HFFc6 (cell line): ENCODE results near the gene RGS7. TPM values are rescaled to one million over a fixed set of nuclear protein-coding genes. Genes with fewer than 3 reads are reported as not detected.

Experiments used
- DNase-seq: peaks from one replicate; pipeline ENCODE4 v3.0.0-alpha.2; 2018
- H3K27ac Mint-ChIP-seq: 2 replicates; pipeline ENCODE4 v1.8.0; 2020; ENCODE audit warnings: mild to moderate bottlenecking, mixed read lengths
- H3K27me3 Mint-ChIP-seq: 2 replicates; pipeline ENCODE4 v1.8.0; 2021; ENCODE audit warnings: mild to moderate bottlenecking, moderate library complexity, mixed read lengths; ENCODE audit not compliant: insufficient read depth
- H3K36me3 Mint-ChIP-seq: 2 replicates; pipeline ENCODE4 v1.8.0; 2021; ENCODE audit warnings: low read depth, mixed read lengths
- H3K4me1 Mint-ChIP-seq: 2 replicates; pipeline ENCODE4 v1.8.0; 2020; ENCODE audit warnings: low read depth, mixed read lengths
- H3K4me3 Mint-ChIP-seq: 2 replicates; pipeline ENCODE4 v1.8.0; 2020; ENCODE audit warnings: mild to moderate bottlenecking, moderate library complexity, mixed read lengths
- H3K9me3 Mint-ChIP-seq: 2 replicates; pipeline ENCODE4 v1.8.0; 2020; ENCODE audit warnings: mild to moderate bottlenecking, mixed read lengths
- total RNA-seq, 6 experiments: library from RNA; stranded (reverse); fragmentation: NEBNext Ultra II Directional; extraction: Animal tissue kit (Norgen Biotek cat#: 25700); gene quantifications; 2 replicates in 1 of 6; 3 replicates in 5 of 6; pipeline ENCODE4 v1.2.3, GENCODE V29; 2021
- TF ChIP-seq, protein P1 (sequence below): fragments of 200-600 bp; sonication (generic); IDR thresholded peaks from 2 replicates; pipeline ENCODE4 v1.5.0; 2021; ENCODE audit warnings: antibody characterized with exemption, mild to moderate bottlenecking

RGS7 gene
- total RNA-seq, 6 experiments from 2014 or later, result 1.5 to 2.4 (median 2.1) TPM

DNA sequence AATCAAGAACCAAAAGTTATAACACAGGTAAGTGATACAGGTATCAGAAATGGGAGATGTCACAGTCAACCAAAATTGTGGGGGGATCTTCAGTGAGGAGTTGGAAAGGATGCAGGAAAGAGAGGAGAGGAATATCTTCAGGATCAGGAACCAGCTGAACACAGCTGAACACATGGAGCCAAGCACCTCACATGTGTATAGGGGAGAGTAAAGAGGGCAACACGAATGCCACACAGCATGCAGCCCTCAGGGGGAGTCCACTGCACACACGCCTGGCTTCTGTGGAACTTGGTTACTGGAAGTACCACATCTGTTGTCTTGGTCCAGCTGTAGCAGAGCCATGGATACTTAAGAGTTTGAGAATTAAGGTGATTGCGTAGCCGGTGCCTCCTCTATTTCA is 218.8 kb downstream of the RGS7 start:
- Mint-ChIP-seq H3K36me3 (no peaks in the 10 kb centered on the region), H3K4me1 (no peaks in the 10 kb centered on the region), H3K9me3 (0 out of 2 replicates have a peak, but pooled peaks cover 3% of the 10 kb centered on the region), H3K27me3 (peaks cover 2% of the 10 kb centered on the region), H3K4me3 (no peak overlapping the region), H3K27ac (no peak overlapping the region; the same call in 1 of the 2 replicates)
- TF ChIP-seq, protein P1, sequence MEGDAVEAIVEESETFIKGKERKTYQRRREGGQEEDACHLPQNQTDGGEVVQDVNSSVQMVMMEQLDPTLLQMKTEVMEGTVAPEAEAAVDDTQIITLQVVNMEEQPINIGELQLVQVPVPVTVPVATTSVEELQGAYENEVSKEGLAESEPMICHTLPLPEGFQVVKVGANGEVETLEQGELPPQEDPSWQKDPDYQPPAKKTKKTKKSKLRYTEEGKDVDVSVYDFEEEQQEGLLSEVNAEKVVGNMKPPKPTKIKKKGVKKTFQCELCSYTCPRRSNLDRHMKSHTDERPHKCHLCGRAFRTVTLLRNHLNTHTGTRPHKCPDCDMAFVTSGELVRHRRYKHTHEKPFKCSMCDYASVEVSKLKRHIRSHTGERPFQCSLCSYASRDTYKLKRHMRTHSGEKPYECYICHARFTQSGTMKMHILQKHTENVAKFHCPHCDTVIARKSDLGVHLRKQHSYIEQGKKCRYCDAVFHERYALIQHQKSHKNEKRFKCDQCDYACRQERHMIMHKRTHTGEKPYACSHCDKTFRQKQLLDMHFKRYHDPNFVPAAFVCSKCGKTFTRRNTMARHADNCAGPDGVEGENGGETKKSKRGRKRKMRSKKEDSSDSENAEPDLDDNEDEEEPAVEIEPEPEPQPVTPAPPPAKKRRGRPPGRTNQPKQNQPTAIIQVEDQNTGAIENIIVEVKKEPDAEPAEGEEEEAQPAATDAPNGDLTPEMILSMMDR, result no peak
- no peak for DNase-seq

DNA sequence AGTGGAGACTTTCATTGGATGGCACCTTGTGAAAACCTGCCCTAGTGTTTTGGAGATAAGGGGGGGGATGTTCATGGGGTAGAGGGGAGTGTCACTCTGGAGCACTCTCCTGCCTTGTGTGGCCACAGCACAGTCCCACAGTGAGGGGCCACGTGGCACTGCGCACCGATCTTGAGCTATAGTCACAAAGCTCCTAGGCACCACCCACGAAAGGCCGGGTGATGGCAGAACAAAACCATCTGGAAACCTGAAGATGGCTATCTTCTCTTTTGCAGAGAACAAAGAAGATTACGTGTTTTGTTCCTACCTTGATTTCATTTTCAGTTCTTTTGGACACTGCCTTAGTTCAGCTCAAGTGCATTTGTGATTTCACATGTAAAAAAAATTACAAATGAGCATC is 220.6 kb downstream of the RGS7 start:
- Mint-ChIP-seq H3K4me3 (no peak overlapping the region), H3K27ac (no peak overlapping the region), H3K27me3 (peaks cover 2% of the 10 kb centered on the region), H3K9me3 (no peaks in the 10 kb centered on the region), H3K4me1 (no peaks in the 10 kb centered on the region), H3K36me3 (no peaks in the 10 kb centered on the region)
- DNase-seq, result no peak
- TF ChIP-seq, protein P1, result no peak

- H3K27me3 Mint-ChIP-seq, result peaks cover 2% of the 10 kb centered on the region; the same call in 1 of the 2 replicates
- no peak overlapping the region for H3K4me3 Mint-ChIP-seq
- no peak for DNase-seq
- no peak overlapping the region for H3K27ac Mint-ChIP-seq
- H3K4me1 Mint-ChIP-seq, result no peaks in the 10 kb centered on the region
- H3K9me3 Mint-ChIP-seq, result no peaks in the 10 kb centered on the region
- TF ChIP-seq, protein P1, result no peak
- no peaks in the 10 kb centered on the region; the same call in 1 of the 2 replicates for H3K36me3 Mint-ChIP-seq
Observed at GRCh38 chr1:241131636-241132194, 225.3 kb downstream of the RGS7 start.

GRCh38 chr1:241130881-241131280 is 226.1 kb downstream of the RGS7 start:
- TF ChIP-seq, protein P1, result no peak
- H3K4me3 Mint-ChIP-seq, result no peak overlapping the region

DNA sequence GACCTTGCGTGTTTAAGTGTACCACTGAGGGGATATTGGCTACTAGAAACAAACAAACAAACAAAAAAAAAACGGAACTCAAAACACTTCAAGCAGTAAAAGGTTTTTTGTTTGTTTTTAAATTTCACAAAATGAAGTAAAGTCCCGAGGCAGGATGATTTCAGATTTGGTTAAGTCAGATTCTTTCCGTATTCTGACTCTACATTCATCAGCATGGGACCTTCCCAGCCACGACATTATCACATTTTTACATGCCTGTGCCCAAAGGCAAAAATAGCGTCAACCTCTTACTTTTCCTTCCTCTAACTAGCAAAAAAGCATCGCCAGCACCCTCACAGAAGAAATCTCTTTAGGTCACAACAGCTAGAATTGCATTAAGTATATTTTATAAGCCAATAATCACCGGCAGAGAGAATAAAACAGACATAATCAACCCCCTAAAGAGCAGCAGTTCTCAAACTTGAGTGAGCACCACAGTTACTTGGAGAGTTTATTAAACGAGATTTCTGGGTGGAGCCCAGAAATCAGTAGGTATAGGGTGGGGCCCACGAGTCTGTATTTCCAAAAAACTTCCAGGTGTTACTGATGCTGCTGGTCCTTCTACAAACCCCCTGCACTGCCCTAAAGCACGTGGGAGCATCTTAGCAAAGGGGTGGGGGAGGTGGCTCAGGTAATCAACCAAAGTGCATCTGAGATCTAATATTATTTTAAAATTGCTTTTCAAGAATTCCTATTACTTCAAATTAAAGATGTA is 227.6 kb downstream of the RGS7 start:
- Mint-ChIP-seq H3K36me3 (no peaks in the 10 kb centered on the region; the same call in 1 of the 2 replicates), H3K27ac (no peak overlapping the region), H3K9me3 (no peaks in the 10 kb centered on the region), H3K4me1 (no peaks in the 10 kb centered on the region), H3K27me3 (peaks cover 5% of the 10 kb centered on the region), H3K4me3 (no peak overlapping the region)
- TF ChIP-seq, protein P1, result no peak
- no peak for DNase-seq

More at GRCh38 chr1:241130881-241131280, 226.1 kb downstream of the RGS7 start:
- Mint-ChIP-seq H3K4me1 (no peaks in the 10 kb centered on the region), H3K27ac (no peak overlapping the region), H3K9me3 (no peaks in the 10 kb centered on the region), H3K36me3 (no peaks in the 10 kb centered on the region; the same call in 1 of the 2 replicates), H3K27me3 (peaks cover 2% of the 10 kb centered on the region; the same call in 1 of the 2 replicates)
- DNase-seq, result no peak
